NK-92 (cell line): Measurements from ENCODE around the gene DDX31.

Source experiments
- DNase-seq: peaks from one replicate; lab custom pipeline; 2025; ENCODE audit not compliant: unreplicated experiment; lab: John Stamatoyannopoulos, UW

The DDX31 gene

DNA sequence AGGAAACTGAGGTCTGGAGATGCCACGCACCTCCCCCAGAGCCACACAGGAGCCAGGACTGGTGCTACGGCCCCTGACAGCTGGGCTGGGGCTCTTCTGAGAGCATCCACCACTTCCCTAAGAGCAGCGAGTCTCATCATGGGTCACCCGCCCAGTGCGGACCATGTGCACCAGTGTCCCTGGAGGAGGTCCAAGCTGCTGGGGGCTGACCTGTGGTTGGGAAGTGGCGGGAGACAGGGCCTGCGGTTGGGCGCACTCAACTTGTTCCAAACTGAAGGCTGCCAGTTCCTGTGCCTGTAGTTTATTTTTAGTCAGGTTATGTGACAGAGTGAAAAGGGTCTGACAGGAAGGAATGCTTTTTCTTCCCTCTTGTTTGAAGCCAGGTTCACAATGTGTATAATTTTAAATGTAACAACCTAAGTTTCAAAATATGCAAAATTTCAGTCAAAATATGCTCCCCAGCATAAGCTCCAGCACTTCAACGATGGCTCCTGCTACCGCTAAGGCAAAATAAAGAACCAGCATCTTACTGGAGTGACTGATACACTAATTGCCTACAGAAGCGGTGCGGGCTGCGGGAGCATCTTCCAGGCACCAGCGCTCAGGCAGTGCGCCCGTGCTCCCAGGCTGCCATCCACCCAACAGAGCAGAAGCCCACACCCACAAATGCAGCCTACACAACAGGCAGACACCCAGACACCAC lies 72.6 kb downstream of the DDX31 start:
- no peak for DNase-seq

DNA sequence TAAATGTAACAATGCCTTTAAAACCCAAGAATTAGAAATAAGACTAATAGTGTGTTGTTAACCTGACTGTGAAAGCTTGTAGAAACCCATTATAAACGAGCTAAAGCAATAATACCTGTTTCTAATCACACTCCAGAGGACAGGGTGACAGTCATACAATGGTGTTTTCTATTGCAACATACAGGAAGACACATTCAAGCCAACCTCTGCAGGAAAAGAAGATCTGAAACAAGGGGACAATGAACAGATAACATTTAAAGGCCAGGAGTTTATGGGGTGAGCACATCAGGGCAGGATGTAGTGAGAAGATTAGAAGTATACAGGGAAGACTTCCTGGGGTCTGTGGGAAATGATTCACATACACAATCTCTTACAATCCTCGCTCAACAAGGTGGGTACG lies 73.6 kb downstream of the DDX31 start:
- no peak for DNase-seq

DNA sequence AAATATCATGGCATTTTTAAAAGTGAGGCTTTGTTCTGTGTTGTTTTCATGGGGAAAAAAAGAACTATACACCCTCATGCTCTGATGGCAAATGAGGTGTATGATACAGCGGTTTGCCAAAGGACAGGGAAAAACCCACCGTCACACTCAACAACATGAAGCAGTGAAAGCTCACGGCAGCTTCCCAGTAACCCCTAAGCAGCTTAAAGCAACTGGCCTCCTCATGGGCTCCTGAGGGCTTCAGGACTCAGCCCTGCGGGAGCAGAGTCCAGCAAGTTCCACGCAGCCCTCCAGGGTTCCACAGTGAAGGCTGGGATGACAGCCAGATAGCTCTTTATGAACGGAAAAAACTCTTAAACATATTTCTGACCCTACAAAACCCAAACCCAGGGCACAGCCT lies 74.5 kb downstream of the DDX31 start:
- no peak for DNase-seq

DNA sequence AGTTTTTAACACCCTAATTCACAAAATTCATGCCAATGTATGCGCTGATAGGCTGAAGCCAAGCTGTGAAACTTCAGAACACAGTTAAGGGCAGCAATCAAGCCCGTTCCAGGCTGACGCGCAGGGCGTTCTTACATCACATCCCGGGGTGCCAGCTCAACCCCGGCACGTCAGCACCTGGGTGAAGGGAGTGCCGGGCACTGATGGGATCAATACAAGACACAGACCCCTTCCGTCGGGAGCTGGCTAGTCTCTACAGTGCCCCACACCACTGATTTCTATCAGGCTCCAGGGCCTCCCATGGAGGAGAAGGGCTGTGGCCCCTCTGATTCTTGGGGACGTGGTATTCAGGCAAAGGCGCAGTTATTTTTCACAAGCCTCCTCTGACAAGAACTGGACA lies 75.4 kb downstream of the DDX31 start:
- no peak for DNase-seq

DNA sequence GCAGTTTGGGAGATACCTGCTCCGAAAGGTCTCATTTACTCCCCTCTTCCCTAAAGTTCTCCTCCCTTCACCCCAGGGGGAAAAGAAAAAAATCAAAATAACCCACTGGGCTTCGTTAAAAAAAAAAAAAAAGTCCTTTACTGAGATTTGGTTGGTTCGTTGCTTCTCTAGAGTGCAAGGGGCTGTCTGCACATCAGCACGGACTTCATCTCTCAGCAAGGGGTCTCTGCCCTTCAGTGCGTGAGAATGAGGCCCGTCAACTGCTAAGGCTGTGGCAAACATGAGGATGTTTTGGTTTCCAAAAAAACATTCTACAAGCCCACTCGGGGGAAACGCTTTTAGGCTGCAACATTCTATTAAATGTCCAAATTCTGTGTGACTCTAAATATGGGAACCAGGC lies 77.3 kb downstream of the DDX31 start:
- DNase-seq, result no peak

DNA sequence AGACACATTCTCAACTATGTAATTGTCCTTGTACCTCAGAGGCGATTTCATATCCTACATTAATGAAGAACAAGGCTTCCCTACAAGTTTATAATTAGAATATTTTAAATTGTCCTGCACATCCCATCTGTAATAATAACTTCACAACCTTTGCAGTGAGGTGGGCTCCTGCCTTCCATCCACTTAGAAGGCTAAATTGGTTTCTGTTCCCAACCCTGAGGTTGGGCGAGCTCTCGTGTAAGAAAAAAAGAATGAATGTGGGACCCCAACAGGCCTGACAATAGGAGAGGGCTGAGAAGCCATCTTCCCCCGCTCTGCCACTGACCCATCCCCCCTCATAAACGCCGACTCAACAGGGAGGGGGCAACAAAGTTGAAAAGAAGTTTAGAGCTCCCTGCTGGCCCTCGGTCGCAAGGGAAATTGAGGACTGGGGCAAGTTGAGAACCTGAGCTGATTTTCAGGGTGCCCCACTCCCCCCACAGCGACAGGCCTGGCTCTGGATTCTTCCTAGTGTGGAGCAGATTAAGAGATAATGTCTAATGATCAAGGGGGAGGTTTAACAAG lies 78.0 kb downstream of the DDX31 start:
- no peak for DNase-seq

DNA sequence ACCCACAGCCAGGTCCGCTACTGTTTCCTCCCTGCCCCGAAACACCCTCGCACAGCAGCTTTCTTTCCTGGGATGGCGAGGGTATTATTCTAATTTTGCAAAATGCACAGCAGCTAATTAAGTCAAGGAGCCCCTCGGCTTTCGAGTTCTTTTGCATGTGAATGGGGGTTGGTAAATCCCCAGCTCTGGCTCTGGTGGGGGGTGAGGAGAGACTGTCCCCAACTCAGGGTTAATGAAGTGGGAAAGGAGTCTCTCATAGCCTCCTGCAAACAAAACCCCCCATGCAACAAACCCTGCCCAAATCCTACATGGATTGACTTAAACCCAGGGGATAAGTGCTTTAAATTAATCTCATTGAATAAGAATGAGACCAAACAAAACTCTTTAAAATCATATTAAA lies 78.5 kb downstream of the DDX31 start:
- DNase-seq, result no peak

DNA sequence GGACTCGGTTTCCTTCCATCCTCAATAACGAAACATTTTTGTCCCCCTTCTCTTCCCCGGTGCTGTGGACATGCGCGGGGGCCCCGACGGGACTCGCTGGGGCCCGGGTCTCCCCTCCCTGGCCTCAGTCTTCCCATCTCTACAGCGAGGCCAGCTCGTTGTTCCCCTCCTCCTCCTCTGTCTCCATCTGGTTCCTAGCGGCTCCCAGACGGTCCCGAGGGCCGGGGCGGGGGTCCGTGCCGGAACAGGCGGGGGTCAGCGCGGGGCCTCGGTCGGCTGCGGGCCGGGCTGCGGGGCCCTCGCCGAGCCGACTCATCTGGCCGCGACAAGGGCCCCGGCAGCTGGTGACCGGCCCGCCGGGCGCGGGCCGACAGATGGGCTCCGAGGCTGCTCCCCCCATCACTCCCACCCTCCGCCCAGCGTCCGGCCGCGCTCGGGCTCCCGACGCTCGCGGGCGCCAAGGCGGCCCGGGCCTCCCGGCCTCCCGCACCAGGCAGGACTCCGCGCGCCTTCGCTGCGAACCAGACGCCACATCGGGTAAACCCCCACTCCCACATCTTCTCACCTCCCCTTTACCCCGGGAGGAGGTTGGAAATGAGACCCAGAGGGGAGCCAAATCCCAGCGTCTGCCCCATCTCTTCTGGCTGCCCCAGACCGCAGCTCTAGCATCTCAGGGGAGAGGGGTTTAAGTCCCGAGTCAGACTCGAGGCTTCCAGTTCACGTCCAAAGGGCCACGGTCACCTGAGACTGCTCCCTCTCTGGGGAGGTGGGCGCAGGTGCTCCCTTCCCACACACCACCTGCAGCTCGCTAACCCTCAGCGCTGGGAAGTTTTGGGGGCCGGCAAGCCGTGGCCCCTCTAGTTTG lies 79.2 kb downstream of the DDX31 start:
- no peak for DNase-seq

DNA sequence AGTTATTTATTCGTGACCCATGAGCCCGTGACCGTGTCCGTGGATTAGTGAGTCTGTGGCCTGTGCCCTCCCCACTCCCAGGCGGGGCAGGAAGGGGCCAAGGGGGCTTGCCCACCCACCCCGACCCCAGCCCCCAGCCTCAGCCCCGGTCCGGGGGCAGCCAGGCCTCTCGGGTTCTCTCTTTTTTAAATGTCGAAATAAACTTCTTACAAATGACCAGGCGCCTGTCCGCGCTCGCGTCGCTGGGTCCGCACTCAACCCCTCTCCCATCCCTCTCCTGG lies 79.8 kb downstream of the DDX31 start:
- no peak for DNase-seq

DNA sequence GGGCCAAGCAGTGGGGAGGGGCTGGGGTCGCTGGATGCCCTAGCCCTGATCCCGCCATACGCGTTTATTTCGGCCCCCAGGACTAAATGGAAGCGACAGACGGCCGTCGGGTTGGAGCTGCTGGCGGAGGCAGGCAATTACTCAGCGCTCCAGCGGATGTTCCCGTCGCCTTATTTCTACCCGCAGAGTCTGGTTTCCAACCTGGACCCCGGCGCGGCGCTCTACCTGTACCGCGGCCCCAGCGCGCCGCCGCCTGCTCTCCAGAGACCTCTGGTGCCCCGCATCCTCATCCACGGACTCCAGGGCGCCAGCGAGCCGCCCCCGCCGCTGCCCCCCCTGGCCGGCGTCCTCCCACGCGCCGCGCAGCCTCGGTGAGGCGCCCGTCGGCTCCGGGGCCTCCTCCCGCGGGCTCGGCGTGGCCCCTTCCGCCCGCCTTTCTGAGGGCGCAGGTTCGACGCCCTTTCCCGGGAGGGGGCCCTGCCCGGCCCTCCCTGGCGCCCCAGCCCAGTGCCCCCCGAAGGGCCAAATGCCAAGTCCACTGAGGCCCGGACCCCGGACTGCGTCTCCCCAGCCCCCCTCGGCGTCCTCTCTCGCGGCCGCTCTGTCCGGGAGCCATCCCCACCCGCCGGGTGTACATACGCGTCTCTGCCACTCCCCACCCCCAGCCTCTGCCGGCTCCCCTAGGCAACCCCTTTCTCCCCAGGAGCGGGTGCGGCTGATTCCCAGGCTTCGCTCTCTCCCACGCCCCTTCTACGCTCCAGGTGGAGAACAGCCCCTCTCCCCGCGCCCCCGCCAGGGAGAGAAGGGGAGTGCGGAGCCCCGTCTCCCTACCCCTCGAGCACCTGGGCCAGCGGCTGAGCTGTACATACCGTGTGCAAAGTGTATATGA lies 80.4 kb downstream of the DDX31 start:
- no peak for DNase-seq

DNA sequence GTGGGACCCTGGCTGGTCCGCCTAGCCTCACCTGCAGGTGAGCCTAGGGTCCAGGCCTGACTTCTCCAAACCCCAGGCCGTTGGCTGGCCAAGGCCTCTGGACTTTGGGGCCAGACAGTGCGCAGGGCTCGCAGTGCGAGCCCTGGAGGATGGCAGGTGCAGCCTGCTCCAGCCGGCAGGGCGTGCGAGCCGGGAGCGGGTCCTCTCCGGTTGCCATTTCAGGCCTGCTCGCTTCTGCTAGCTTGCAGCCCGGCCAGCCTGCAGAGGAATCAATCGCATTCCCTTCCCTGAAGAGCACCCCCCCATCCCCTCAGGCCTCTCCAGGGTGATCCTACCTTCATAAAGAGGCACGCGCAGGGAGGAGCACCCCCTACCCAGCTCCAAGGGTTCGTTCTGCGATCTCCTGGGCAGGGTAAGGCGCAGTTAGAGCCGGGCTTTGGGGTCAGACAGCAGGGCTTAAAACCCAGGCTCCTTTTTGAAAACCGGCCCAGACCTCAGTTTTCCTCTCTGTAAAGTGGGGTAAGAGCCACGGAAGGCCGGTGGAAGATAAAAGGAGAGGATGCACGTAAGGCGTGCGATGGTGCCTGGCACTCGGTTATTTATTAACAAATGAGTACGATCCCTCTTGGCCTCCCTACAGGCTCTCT lies 81.2 kb downstream of the DDX31 start:
- DNase-seq, result no peak

DNA sequence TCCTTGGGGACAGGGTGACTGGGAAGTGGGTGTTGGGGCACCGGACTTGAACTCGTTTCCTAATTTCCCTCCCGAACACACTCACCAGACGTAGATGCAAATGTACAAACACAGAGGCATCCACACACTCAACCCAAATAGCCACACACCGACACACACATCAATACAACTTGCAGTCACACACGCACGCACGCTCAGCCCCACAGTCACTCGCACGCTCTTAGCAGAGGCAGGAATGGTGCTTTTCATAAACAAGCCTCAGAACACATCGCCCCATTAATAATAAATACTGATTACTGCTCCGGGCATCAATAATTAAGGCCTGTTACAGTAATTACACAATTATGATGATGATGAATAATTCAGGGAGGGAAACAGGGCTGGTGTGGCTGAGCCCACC lies 81.7 kb downstream of the DDX31 start:
- DNase-seq, result no peak

DNA sequence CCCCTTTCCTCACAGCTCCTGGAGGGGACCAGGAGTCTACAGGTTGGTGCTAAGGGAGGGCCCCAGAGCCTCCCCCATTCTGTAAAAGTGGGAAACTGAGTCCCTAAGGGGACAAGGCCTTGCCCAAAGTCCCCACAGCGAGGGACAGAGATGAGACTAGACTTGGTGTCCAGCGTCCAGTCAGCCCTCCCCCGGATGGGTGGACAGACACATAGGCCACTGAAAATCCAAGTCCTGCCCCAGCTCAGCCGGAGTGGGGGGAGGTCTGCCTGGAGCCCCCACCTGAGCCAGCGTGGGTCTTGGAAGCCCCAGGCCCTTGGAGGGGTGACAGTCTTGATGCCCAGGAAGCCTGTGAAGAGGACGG lies 82.2 kb downstream of the DDX31 start:
- DNase-seq, result no peak

DNA sequence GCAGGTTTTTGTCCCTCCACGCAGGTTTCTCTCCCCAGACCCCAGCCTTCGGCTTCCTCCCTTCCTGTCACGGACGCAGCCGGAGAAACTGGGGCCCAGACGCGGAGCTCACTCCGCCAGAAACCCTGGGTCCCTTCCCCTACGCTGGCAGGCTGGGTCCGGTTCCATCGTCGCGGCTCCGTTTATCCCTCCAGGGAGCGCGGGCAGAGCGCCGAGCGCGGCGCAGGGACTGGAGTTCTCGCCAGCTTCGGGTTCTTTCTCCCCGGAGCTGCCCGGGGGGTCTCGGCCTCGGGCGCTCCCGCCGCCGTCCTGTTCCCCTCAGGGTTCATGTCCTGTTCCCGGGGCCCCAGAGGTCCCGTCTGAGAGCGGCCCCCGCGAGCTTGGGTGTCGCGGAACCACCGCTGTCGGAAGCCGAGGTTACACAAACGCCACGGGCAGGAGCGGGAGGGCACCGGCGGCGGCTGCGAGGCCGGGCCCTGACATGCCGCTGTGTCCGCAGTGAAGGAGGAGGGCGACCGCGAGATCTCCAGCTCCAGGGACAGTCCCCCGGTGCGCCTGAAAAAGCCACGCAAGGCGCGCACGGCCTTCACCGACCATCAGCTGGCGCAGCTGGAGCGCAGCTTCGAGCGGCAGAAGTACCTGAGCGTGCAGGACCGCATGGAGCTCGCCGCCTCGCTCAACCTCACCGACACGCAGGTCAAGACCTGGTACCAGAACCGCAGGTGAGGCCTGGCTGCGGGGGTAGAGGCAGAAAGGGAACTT lies 82.8 kb downstream of the DDX31 start:
- no peak for DNase-seq

DNA sequence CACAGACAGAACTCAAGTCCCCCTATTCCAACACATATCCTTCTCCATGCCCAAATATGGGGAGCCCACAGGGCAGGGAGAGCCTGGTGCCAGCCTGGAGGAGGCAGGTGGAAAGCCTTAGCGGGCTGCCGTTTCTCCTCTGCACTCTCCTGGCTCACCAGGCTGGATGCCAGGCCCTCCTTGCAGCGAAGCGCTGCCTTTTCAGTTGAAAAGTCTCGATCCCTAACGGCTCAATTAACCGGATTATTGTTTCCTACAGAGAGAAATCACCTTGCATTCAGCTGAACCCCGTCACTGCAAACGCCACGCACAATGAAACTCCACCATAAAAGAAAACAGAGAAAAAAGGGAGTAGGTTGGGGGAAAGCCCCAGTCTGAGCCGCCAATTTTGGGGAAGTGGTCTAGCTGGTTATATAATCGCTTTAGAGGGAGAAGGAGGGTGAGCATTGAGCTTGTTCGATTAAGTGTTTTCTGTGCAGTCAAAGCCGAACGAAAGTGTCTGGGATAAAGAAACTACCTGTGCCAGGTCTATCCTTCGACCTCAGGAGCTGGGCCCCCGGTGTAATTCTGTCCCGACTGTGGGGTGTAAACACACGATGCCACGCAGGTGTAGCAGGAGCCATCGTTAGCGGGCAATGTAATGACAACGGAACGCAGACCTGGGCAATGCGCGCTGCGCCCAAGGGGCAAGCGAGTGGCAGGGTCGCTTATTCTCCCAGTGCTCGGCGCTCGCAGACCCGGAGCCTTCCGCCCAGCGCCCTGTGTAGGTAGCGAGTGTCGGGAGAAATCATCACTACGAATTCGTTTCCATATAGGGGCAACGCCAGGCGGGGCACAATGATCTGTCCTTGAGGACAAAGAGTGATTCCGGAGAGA lies 83.6 kb downstream of the DDX31 start:
- DNase-seq, result no peak

DNA sequence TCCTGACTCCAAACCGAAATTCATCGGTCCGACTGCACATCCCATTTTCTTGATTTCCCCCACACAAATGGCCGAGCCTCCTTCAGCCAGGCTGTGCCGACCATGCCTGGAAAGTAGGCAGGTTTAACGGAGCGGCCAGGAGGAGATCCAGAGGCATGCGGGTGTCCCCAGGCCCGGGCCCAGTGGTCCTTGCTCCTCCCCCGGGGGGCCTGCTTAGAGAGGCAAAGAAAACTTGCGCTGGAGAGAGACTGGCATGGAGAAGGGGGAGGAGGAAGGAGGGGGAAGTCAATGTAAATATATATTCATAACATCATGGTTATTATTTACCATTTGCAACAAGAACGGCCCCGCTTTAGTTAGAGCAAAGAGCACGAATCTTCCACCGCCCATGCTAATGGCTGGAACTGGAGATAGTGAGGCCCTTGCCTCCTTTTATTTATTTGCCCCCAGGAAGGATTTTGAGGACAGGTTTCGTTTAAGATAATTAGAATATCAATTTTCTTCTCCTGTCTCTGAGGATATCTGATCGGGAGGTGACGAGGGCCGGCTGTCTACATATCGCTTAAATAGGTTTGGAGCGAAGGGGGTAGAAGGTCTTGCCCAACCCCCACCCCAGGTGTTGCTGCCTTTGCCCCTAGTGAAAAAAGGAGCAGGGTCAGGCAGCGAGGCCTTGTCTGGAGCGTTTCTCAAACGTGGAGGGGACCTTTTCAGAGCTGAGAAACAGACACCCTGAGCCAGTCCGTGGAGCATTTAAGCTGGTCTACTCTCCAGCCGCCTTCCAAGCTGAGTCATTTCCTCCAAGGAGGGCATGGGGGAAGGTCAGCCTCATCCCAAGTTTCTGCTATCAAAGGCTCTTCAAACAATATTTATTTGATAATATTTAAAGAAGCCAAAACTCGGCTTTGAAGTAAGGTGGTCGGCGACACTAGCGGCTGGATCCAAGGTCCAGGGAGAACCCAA lies 84.9 kb downstream of the DDX31 start:
- no peak for DNase-seq

DNA sequence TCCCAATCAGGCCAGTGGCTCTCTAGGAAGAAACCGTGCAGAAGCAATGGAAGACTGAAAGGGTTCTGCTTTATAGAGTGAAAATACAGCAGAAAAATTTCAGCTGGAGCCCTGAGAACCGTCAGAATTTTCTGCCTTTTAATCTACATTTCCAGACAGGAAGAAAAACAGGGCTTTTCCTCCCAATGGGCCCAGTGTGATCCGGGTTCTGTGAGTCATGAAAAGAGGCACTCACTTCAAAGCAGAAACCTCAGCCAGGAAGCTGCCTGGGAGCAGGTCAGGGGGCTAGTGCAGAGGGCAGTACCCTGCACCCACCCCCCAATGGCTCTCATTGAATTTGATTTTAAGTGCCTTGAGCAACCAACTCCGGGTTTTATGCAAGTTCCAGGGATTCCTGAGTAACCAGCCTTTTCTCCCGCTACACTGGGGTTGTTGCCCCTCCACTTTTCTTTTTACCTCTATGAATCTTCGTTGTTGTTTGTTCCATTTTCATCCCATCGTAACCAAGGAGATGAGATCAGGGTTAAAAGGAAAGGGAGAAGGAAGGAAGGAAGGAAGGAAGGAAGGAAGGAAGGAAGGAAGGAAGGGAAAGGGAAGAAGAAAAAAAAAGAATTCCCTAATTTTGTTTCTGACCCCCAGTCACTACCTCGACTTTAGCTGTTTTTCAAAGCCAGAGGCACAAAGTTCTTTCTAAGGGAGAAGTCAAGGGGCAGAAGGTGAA lies 86.0 kb downstream of the DDX31 start:
- DNase-seq, result no peak
